ENCODE results near the gene EGFR. TPM values are rescaled to one million over a fixed set of nuclear protein-coding genes. Genes with fewer than 3 reads are reported as not detected.

Gene EGFR
- total RNA-seq, 1 donor from 2014 or later = 19.4 TPM

GRCh38 chr7:55055479-55055878 is 36.7 kb downstream of the EGFR start:
- no peak overlapping the region for H3K4me3 Mint-ChIP-seq
- no peak for DNase-seq (ENCODE audit: low spot score in 2 of 2, unreplicated experiment in 2 of 2)
- H3K4me1 Mint-ChIP-seq = peaks cover 18% of the 10 kb centered on the region
- no peaks in the 10 kb centered on the region for H3K36me3 Mint-ChIP-seq
- no peaks in the 10 kb centered on the region for H3K27me3 Mint-ChIP-seq (ENCODE audit: low read depth)
- H3K9me3 Mint-ChIP-seq = peaks cover 4% of the 10 kb centered on the region
- no peak overlapping the region for H3K27ac Mint-ChIP-seq
- TF ChIP-seq, protein P1, sequence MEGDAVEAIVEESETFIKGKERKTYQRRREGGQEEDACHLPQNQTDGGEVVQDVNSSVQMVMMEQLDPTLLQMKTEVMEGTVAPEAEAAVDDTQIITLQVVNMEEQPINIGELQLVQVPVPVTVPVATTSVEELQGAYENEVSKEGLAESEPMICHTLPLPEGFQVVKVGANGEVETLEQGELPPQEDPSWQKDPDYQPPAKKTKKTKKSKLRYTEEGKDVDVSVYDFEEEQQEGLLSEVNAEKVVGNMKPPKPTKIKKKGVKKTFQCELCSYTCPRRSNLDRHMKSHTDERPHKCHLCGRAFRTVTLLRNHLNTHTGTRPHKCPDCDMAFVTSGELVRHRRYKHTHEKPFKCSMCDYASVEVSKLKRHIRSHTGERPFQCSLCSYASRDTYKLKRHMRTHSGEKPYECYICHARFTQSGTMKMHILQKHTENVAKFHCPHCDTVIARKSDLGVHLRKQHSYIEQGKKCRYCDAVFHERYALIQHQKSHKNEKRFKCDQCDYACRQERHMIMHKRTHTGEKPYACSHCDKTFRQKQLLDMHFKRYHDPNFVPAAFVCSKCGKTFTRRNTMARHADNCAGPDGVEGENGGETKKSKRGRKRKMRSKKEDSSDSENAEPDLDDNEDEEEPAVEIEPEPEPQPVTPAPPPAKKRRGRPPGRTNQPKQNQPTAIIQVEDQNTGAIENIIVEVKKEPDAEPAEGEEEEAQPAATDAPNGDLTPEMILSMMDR (IDR thresholded peaks at IDR 0.05; ENCODE audit: unreplicated experiment) = no peak

DNA sequence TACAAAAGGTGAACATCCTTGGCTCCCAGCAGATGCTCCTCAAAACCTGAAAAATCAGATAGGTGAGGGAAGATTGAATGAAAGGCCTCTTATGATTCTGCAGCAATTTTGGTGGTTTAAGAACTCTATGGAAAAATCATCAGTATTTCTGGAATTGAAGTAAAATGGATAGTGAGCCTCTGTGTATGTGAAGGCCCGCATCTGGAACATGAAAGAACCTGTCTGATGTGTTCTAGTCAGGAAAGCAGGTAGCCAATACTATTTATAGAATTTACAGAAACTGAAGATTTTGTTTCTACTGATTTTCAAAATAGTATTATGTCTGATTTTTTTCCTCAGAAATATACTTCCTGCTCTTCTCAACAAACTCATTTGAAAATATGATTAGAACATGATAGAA is 37.3 kb downstream of the EGFR start:
- H3K36me3 Mint-ChIP-seq = no peaks in the 10 kb centered on the region
- no peak for DNase-seq (ENCODE audit: low spot score in 2 of 2, unreplicated experiment in 2 of 2)
- no peaks in the 10 kb centered on the region for H3K27me3 Mint-ChIP-seq (ENCODE audit: low read depth)
- peaks cover 4% of the 10 kb centered on the region for H3K9me3 Mint-ChIP-seq
- peaks cover 20% of the 10 kb centered on the region for H3K4me1 Mint-ChIP-seq
- TF ChIP-seq, protein P1 (IDR thresholded peaks at IDR 0.05; ENCODE audit: unreplicated experiment) = no peak
- H3K4me3 Mint-ChIP-seq = no peak overlapping the region
- H3K27ac Mint-ChIP-seq = no peak overlapping the region

DNA sequence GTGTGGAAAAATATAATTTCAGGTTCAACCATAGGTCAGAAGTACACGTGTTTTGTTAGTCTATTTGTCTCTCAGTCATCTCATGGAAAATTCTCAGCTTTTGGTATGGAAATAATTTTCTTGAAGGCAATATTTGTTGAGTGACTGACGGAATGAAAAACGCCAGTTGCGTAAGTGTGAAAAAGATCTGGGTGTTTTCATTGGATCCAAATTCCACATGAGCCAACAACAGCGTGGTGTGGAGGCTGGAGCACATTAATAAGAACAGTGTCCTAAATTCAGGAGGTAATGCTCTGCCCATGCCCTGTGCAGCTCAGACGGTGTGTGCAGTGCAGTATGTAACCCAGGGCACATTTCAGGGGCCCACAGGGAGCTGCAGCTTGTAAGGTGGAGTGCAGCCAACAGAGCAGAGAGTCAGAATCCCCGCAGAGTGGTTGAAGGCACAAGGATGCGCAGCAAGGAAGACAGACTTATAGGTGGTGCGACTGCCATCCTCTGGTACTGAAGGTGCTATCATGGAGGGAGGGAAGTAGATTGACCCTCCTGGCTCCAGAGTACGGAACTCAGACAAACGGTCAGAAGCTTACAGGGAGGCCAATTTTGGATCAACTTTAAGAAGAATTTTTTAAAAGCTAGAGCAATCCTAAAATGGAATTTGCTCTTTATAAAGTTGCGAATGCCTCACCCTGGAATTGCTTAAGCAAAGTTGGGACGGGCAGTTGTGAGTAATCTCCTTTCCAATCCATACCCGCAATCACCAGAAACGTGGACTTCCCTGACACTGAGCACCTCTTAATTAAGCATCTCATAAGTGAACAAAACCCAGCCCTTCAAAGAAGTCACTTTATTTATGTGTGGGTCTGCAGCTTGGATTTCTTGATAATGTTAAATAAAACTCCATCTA is 38.0 kb downstream of the EGFR start:
- H3K27me3 Mint-ChIP-seq (ENCODE audit: low read depth) = no peaks in the 10 kb centered on the region
- H3K9me3 Mint-ChIP-seq = peaks cover 4% of the 10 kb centered on the region
- H3K36me3 Mint-ChIP-seq = no peaks in the 10 kb centered on the region
- no peak overlapping the region for H3K27ac Mint-ChIP-seq
- H3K4me3 Mint-ChIP-seq = no peak overlapping the region
- peaks cover 28% of the 10 kb centered on the region for H3K4me1 Mint-ChIP-seq
- no peak for DNase-seq (ENCODE audit: low spot score in 2 of 2, unreplicated experiment in 2 of 2)
- TF ChIP-seq, protein P1 (IDR thresholded peaks at IDR 0.05; ENCODE audit: unreplicated experiment) = no peak

DNA sequence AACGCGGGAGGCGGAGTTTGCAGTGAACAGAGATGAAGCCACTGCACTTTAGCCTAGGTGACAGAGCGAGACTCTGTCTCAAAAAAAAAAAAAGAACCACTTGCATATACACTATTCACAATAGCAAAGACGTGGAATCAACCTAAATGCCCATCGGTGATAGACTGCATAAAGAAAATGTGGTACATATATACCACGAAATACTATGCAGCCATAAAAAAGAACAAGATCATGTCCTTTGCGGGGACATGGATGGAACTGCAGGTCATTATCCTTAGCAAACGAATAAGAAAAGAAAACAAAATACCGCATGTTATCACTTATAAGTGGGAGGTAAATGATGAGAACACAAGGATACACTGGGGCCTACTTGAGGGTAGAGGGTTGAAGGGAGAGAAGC is 39.5 kb downstream of the EGFR start:
- Mint-ChIP-seq H3K27me3 (ENCODE audit: low read depth) (no peaks in the 10 kb centered on the region), H3K4me1 (peaks cover 34% of the 10 kb centered on the region)

DNA sequence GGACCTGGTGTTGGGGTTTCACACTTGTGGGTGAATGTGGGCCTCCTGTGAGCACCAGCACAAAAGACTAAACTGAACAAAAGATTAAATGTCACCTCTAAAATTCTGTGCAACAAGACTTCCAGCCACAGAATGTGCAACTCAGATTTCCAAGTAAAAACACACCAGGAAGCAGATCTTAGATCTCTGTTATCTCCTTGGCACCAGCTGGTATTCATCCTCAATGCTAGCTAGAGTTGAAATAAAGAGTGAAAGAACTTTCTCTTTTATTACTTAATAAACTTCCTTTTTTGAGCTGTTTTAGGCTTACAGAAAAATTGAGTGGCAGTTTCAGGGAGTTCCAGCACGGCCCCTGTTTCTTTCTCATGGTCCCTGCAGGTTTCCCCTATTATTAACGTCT is 40.2 kb downstream of the EGFR start:
- Mint-ChIP-seq H3K27me3 (ENCODE audit: low read depth) (no peaks in the 10 kb centered on the region), H3K4me3 (no peak overlapping the region), H3K27ac (no peak overlapping the region), H3K9me3 (peaks cover 4% of the 10 kb centered on the region), H3K4me1 (peaks cover 32% of the 10 kb centered on the region), H3K36me3 (no peaks in the 10 kb centered on the region)
- DNase-seq (ENCODE audit: low spot score in 2 of 2, unreplicated experiment in 2 of 2) = no peak
- TF ChIP-seq, protein P1 (IDR thresholded peaks at IDR 0.05; ENCODE audit: unreplicated experiment) = no peak

More for the DNA sequence above, 39.5 kb downstream of the EGFR start:
- no peak overlapping the region for H3K4me3 Mint-ChIP-seq
- no peak overlapping the region for H3K27ac Mint-ChIP-seq
- DNase-seq (ENCODE audit: low spot score in 2 of 2, unreplicated experiment in 2 of 2) = no peak
- H3K9me3 Mint-ChIP-seq = peaks cover 4% of the 10 kb centered on the region
- H3K36me3 Mint-ChIP-seq = no peaks in the 10 kb centered on the region
- TF ChIP-seq, protein P1 (IDR thresholded peaks at IDR 0.05; ENCODE audit: unreplicated experiment) = no peak

Data from mesothelial cell of epicardium (in vitro differentiated cells).